Heart left ventricle (tissue), 13 donors: ENCODE results near the gene GALNTL6.

Experiments
- POLR2A ChIP-seq, 2 donors: fragments of 450-650 bp; IDR thresholded peaks; one replicate each; pipeline ENCODE4 v1.6.1; 2017; ENCODE audit warnings: antibody characterized with exemption in 2 of 2, mild to moderate bottlenecking in 2 of 2, moderate library complexity in 2 of 2
- TF ChIP-seq, protein P1 (sequence below), 12 donors: fragments of 200-600 bp; sonication (generic) in 4 of 12; IDR thresholded peaks; one replicate each; pipeline versions ENCODE4 v1.5.0 to v1.8.0; 2018 to 2022; ENCODE audit warnings: antibody characterized with exemption in 12 of 12, mild to moderate bottlenecking in 5 of 12
- donor health status: ischemic (EF 13 %, LVEDD 7.1; RV severe dilation, severe dysfunction).
- donor health status: DM: no; HTN: yes; CAD: no.
- donor health status: DM: no; HTN: no; CAD: no.
- donor health status: ischemic (EF 25% LVEDD 6.9; RV normal size, moderate dysfunction).
- donor health status: ischemic (EF 25% LVEDD 5.7; RV mildly dilated, moderate dysfunction).
- donor health status: ischemic (EF 35%, LVEDD 5.7; RV mildly dilated, moderate dysfunction).
- donor health status: nonischemic (EF 11% LVEDD 7.7; RV severe dilation, severe dysfunction).
- donor health status: DM: yes; HTN: yes; CAD: no.
- donor health status: PGD.
- donor health status: ischemic (EF 29% LVEDD 5.4; RV normal size, mild dysfunction).
- donor health status: nonischemic (EF 23%, LVEDD 6.1; RV moderate dilation, normal function).

DNA sequence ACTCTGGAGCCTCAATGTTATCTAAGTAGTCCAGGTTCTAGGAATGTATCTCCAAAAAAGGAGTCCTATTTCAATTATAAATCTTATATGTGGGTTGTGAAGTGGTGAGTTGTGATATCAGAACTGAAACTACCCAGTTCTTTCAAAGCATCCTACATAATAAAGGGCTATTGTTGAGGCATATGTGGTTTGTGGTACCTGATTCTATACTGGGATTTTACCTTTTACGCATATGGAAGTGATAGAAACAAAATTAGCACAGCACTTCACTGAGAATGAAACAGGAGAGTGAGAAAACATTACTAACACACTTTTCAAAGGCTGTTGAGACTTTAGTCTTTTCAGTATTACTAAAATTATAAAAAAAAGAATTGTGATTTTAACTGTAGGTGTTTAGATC lies 937.7 kb downstream of the GALNTL6 start:
- TF ChIP-seq, protein P1, sequence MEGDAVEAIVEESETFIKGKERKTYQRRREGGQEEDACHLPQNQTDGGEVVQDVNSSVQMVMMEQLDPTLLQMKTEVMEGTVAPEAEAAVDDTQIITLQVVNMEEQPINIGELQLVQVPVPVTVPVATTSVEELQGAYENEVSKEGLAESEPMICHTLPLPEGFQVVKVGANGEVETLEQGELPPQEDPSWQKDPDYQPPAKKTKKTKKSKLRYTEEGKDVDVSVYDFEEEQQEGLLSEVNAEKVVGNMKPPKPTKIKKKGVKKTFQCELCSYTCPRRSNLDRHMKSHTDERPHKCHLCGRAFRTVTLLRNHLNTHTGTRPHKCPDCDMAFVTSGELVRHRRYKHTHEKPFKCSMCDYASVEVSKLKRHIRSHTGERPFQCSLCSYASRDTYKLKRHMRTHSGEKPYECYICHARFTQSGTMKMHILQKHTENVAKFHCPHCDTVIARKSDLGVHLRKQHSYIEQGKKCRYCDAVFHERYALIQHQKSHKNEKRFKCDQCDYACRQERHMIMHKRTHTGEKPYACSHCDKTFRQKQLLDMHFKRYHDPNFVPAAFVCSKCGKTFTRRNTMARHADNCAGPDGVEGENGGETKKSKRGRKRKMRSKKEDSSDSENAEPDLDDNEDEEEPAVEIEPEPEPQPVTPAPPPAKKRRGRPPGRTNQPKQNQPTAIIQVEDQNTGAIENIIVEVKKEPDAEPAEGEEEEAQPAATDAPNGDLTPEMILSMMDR (IDR thresholded peaks at IDR 0.05), result no peak
- TF ChIP-seq POLR2A (IDR thresholded peaks at IDR 0.05), result no peak
